Spleen (tissue), 11 donors: Measurements from ENCODE around the gene SLC25A45. TPM values are rescaled to one million over a fixed set of nuclear protein-coding genes. Genes with fewer than 3 reads are reported as not detected.
A peak's percentile ranks its signal among the peaks of the same experiment; 100 is the strongest.

ENCODE experiments used
- DNase-seq: peaks from one replicate; pipeline ENCODE4 v3.0.0-alpha.2; 2020
- H3K27ac ChIP-seq, 8 donors: fragments of 200-600 bp; sonication (generic) in 7 of 8; 1 replicate in 4 of 8; 2 replicates in 4 of 8; pipeline versions ENCODE4 v1.5.0 to v1.8.0; 2016 to 2021; ENCODE audit warnings: inconsistent platforms in 4 of 8, mild to moderate bottlenecking in 4 of 8, moderate library complexity in 1 of 8
- H3K27me3 ChIP-seq, 7 donors: fragments of 200-600 bp; sonication (generic) in 6 of 7; replicated peaks in 1 of 7; 1 replicate in 4 of 7; 2 replicates in 3 of 7; pipeline versions ENCODE4 v1.5.0 to v1.8.0; 2016 to 2021; ENCODE audit warnings: inconsistent platforms in 3 of 7, mild to moderate bottlenecking in 1 of 7
- H3K36me3 ChIP-seq, 6 donors: fragments of 200-600 bp; sonication (generic) in 5 of 6; 1 replicate in 4 of 6; 2 replicates in 2 of 6; pipeline versions ENCODE4 v1.5.0 to v1.8.0; 2016 to 2021; ENCODE audit warnings: inconsistent platforms in 2 of 6
- H3K4me1 ChIP-seq, 6 donors: fragments of 200-600 bp; sonication (generic) in 5 of 6; 1 replicate in 3 of 6; 2 replicates in 3 of 6; pipeline versions ENCODE4 v1.5.0 to v1.8.0; 2016 to 2021; ENCODE audit warnings: inconsistent platforms in 3 of 6
- H3K4me3 ChIP-seq, 8 donors: fragments of 200-600 bp; sonication (generic) in 7 of 8; 1 replicate in 4 of 8; 2 replicates in 4 of 8; pipeline versions ENCODE4 v1.5.0 to v1.8.0; 2016 to 2021; ENCODE audit warnings: inconsistent platforms in 4 of 8, mild to moderate bottlenecking in 4 of 8, moderate library complexity in 2 of 8
- H3K9me3 ChIP-seq, 8 donors: fragments of 200-600 bp; sonication (generic) in 7 of 8; 1 replicate in 4 of 8; 2 replicates in 4 of 8; pipeline versions ENCODE4 v1.5.0 to v1.8.0; 2016 to 2021; ENCODE audit warnings: inconsistent platforms in 4 of 8
- CTCF ChIP-seq, 11 experiments: fragments of 200-600 bp in 7 of 11; fragments of 450-650 bp in 4 of 11; sonication (generic) in 4 of 11; IDR thresholded peaks in 8 of 11; conservative IDR thresholded peaks in 3 of 11; 1 replicate in 7 of 11; 2 replicates in 4 of 11; pipeline versions ENCODE4 v1.4.0 to v1.8.0; 2016 to 2021; ENCODE audit warnings: antibody characterized with exemption in 11 of 11, inconsistent platforms in 4 of 11, mild to moderate bottlenecking in 1 of 11
- POLR2A ChIP-seq, 3 donors: fragments of 450-650 bp; IDR thresholded peaks; one replicate each; pipeline ENCODE4 v1.5.1; 2017; ENCODE audit warnings: antibody characterized with exemption in 3 of 3, mild to moderate bottlenecking in 1 of 3
- POLR2AphosphoS5 ChIP-seq, 3 donors: sonication (generic); formaldehyde crosslinking; IDR thresholded peaks; one replicate each; pipeline ENCODE4 v1.5.1; 2017; ENCODE audit warnings: antibody characterized with exemption in 3 of 3
- WGBS, 5 donors: extraction: QIAGEN DNeasy Blood & Tissue Kit in 3 of 5; methylation state at CpG; one replicate each; pipeline versions ENCODE4 v1.1.5 to v1.1.7; 2013 to 2018; 5-methylcytosine and 5-hydroxymethylcytosine counted together
- intact Hi-C: fragments of 100-400 bp; cut with DNase I; formaldehyde crosslinking; loops from one replicate; pipeline ENCODE4 v1.15.0; 2023; ENCODE audit warnings: low total_unique reads
- polyA plus RNA-seq, 3 donors: library from polyadenylated mRNA; stranded (reverse); fragments of 200-250 nt; gene quantifications; one replicate each; pipeline ENCODE4 v1.2.1, GENCODE V29; 2013
- total RNA-seq, 7 donors: library from RNA; depleted of rRNA in 3 of 7; stranded (reverse); fragments of >200 nt in 3 of 7; fragmentation: NEBNext Ultra II Directional in 4 of 7; extraction: Animal tissue kit (Norgen Biotek cat#: 25700) in 4 of 7; gene quantifications; one replicate each; pipeline versions ENCODE4 v1.1.0 to v1.2.1, GENCODE V29; 2016 to 2021
- donor health status: healthy with polysubstance abuse.
- donor health status: DM: no; HTN: no; CAD: no; lungs with moderate emphysema.
- donor health status: DM: no; HTN: no; CAD: no.
- donor health status: Bipolar disorder and iron deficiency.
- donor health status: healthy.
- donor health status: DM: no; HTN: no; CAD: no.
- donor health status: DM: yes; HTN: yes; CAD: no.

SLC25A45 gene
- total and polyA plus RNA-seq, 10 donors = 11.6 to 33.4 (median 24.9) TPM

GRCh38 chr11:65393513-65394079 is 11.2 kb upstream of the SLC25A45 start:
- no peak for DNase-seq
- intact Hi-C loops = no loop called here

GRCh38 chr11:65392899-65393298 is 10.5 kb upstream of the SLC25A45 start:
- no peaks in the 10 kb centered on the region for H3K27me3 ChIP-seq
- TF ChIP-seq POLR2AphosphoS5 (IDR thresholded peaks at IDR 0.05) (no peak), POLR2A (IDR thresholded peaks at IDR 0.05) (no peak), CTCF (IDR thresholded peaks at IDR 0.05 in 8 of 11, conservative IDR thresholded peaks at IDR 0.05 in 3 of 11) (no peak)
- intact Hi-C loops = no loop called here
- peaks cover 45 to 59% (median 53%) of the 10 kb centered on the region in 6 donors for H3K4me1 ChIP-seq
- no peak for DNase-seq
- no peak overlapping the region for H3K4me3 ChIP-seq
- WGBS, 5 donors = 87 to 94% (median 89%) methylated on average over 5 of the region's 5 CpGs
- H3K9me3 ChIP-seq = no peaks in the 10 kb centered on the region
- H3K36me3 ChIP-seq = peaks cover 0 to 100% (median 64%) of the 10 kb centered on the region in 6 donors
- H3K27ac ChIP-seq = peak overlapping the region in 5 of 8 donors; percentile 79 to 98 (median 87)

More at GRCh38 chr11:65393513-65394079, 11.2 kb upstream of the SLC25A45 start:
- Histone ChIP-seq H3K27ac (peak overlapping the region in 1 of 8 donors; percentile 87), H3K4me1 (peaks cover 38 to 52% (median 47%) of the 10 kb centered on the region in 6 donors), H3K9me3 (no peaks in the 10 kb centered on the region), H3K4me3 (no peak overlapping the region), H3K27me3 (no peaks in the 10 kb centered on the region), H3K36me3 (peaks cover 0 to 100% (median 70%) of the 10 kb centered on the region in 6 donors)
- TF ChIP-seq POLR2AphosphoS5 (IDR thresholded peaks at IDR 0.05) (peak in 1 of 3 donors; percentile 46), CTCF (IDR thresholded peaks at IDR 0.05 in 8 of 11, conservative IDR thresholded peaks at IDR 0.05 in 3 of 11) (no peak), POLR2A (IDR thresholded peaks at IDR 0.05) (no peak)
- WGBS, 5 donors = 85 to 94% (median 92%) methylated on average over 5 to 17 of the region's 17 CpGs

DNA sequence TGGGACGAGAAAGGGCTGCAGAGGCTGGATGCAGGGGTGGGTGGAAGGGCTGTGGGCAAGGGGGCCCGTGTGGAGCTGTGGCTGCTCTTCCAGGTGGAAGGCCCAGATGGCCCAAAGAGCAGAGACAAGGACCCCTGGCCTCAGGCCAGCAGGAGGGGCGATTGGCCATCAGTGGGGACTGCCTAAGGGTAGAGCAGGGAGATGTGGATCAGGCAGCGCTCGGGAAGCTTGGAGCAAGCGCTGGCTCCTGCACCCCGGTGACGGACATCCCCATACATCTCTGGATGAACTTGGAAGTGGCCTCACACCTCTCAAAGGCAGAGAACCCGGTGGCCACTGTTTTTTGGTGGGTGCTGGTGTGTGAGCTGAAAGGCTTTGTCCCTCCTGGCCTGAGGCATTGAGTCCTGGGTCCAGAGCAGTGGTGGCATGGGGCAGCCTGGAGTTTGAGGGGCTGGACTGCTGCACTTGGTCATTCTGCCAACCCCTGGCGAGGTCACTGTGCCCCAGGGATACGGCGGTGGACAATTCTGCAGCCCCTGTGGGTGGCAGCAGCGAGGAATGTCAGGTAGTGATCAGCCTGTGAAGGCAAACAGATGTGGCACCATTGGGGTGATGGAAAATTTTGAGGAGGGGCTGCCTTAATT is 9.9 kb upstream of the SLC25A45 start:
- Histone ChIP-seq H3K4me3 (no peak overlapping the region), H3K9me3 (no peaks in the 10 kb centered on the region), H3K27ac (peak overlapping the region; percentile 16 to 98 (median 82)), H3K27me3 (no peaks in the 10 kb centered on the region), H3K36me3 (peaks cover 0 to 97% (median 58%) of the 10 kb centered on the region in 6 donors), H3K4me1 (peaks cover 51 to 65% (median 59%) of the 10 kb centered on the region in 6 donors)
- no peak for DNase-seq
- 87 to 93% (median 91%) methylated on average over 13 of the region's 13 CpGs for WGBS, 5 donors
- intact Hi-C loops = no loop called here
- TF ChIP-seq POLR2A (IDR thresholded peaks at IDR 0.05) = no peak
- TF ChIP-seq POLR2AphosphoS5 (IDR thresholded peaks at IDR 0.05) = peak in 2 of 3 donors; percentile 16 to 46
- no peak for TF ChIP-seq CTCF (IDR thresholded peaks at IDR 0.05 in 8 of 11, conservative IDR thresholded peaks at IDR 0.05 in 3 of 11)

DNA sequence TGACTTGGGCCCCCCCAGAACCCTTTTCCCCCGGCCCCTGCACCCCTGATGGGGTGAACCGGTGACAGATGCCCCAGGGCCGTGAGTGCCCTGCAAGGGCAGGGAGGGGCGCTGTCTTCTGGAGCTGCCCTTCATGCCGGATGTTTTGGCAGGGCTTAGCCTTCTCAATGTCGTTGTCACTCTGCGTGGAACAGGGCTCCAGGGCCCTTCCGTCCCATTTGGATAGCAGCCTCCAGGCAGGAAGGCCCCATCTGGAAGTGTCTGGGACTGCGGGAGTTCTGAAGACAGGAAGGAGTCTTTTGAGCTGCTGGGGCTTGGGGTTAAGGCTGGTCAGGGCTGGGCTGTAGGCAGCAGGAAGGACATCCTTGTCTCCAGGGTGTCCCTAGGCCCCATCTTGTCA is 8.6 kb upstream of the SLC25A45 start:
- H3K27ac ChIP-seq = peak overlapping the region; percentile 60 to 98 (median 82)
- intact Hi-C loops = no loop called here

More for the DNA sequence above, 8.6 kb upstream of the SLC25A45 start:
- Histone ChIP-seq H3K9me3 (no peaks in the 10 kb centered on the region), H3K27me3 (no peaks in the 10 kb centered on the region), H3K4me1 (peaks cover 56 to 77% (median 68%) of the 10 kb centered on the region in 6 donors), H3K36me3 (peaks cover 0 to 84% (median 44%) of the 10 kb centered on the region in 6 donors), H3K4me3 (peak overlapping the region in 2 of 8 donors; percentile 84 to 93)
- DNase-seq = no peak
- TF ChIP-seq POLR2AphosphoS5 (IDR thresholded peaks at IDR 0.05) (peak; percentile 80 to 88 (median 85)), POLR2A (IDR thresholded peaks at IDR 0.05) (no peak), CTCF (IDR thresholded peaks at IDR 0.05 in 8 of 11, conservative IDR thresholded peaks at IDR 0.05 in 3 of 11) (peak in 5 of 11 experiments; percentile 12 to 31 (median 20))
- 43 to 70% (median 65%) methylated on average over 6 to 9 of the region's 9 CpGs; no CpG with 5 or more reads in 1 of the 5 donors for WGBS, 5 donors
